Stimulated activated CD4-positive, alpha-beta T cell treated with anti-CD3 and anti-CD28 coated beads, Interleukin-12 subunit alpha, Interleukin-12 subunit beta, amount 100 ng/mL, for 4 hours (primary cell): Measurements from ENCODE around the gene PCDHB11.
"Not testable (repeated sequence)": the region's sequence is repeated elsewhere in the genome, so short reads cannot be mapped to it uniquely, and the experiment has no call there.

ENCODE experiments used
- DNase-seq: peaks from one replicate; pipeline ENCODE4 v3.0.0-alpha.2; 2020

PCDHB11 gene

GRCh38 chr5:141246971-141247370 lies 47.5 kb downstream of the PCDHB11 start:
- DNase-seq = not testable (repeated sequence)

- DNase-seq = not testable (repeated sequence)
Observed at GRCh38 chr5:141247434-141247833, 48.0 kb downstream of the PCDHB11 start.

- DNase-seq = no peak
Observed at GRCh38 chr5:141250576-141250975, 51.1 kb downstream of the PCDHB11 start.
